Daoy (cell line): ENCODE results near the gene FADS2. TPM values are rescaled to one million over a fixed set of nuclear protein-coding genes. Genes with fewer than 3 reads are reported as not detected.

Experiments
- DNase-seq: peaks from one replicate; pipeline ENCODE4 v3.0.0-alpha.2; 2015; ENCODE audit warnings: low read depth
- total RNA-seq: library from RNA; depleted of rRNA; stranded (reverse); fragments of >200 nt; shearing (Covaris generic); gene quantifications from 2 replicates; pipeline ENCODE4 v1.2.3, GENCODE V29; 2014

Gene FADS2
- total RNA-seq, 1 experiment from 2014 or later = 21.3 TPM

GRCh38 chr11:61795876-61796526 is 32.1 kb upstream of the FADS2 start:
- DNase-seq = no peak

- peak; percentile 69 for DNase-seq
Measured at GRCh38 chr11:61797263-61797944, 30.7 kb upstream of the FADS2 start.

- DNase-seq = no peak
Measured at GRCh38 chr11:61799665-61800284, 28.3 kb upstream of the FADS2 start.

GRCh38 chr11:61800331-61801281 is 27.5 kb upstream of the FADS2 start:
- no peak for DNase-seq

GRCh38 chr11:61802605-61803004 is 25.5 kb upstream of the FADS2 start:
- DNase-seq = no peak

GRCh38 chr11:61803889-61804647 is 24.0 kb upstream of the FADS2 start:
- no peak for DNase-seq

- no peak for DNase-seq
Measured at GRCh38 chr11:61805146-61805545, 23.0 kb upstream of the FADS2 start.

GRCh38 chr11:61806785-61807184 is 21.3 kb upstream of the FADS2 start:
- no peak for DNase-seq

GRCh38 chr11:61810671-61811175 is 17.4 kb upstream of the FADS2 start:
- DNase-seq = no peak

- DNase-seq = no peak
Measured at GRCh38 chr11:61811831-61812230, 16.3 kb upstream of the FADS2 start.

- no peak for DNase-seq
Measured at GRCh38 chr11:61812736-61813411, 15.2 kb upstream of the FADS2 start.

- DNase-seq = peak; percentile 14
Measured at GRCh38 chr11:61814247-61814957, 13.7 kb upstream of the FADS2 start.

- peak; percentile 91 for DNase-seq
Measured at GRCh38 chr11:61814958-61815789, 12.9 kb upstream of the FADS2 start.

- DNase-seq = peak; percentile 83
Measured at GRCh38 chr11:61815790-61816735, 12.0 kb upstream of the FADS2 start.

- peak; percentile 95 for DNase-seq
Measured at GRCh38 chr11:61816736-61817455, 11.2 kb upstream of the FADS2 start, which contains the start of gene FADS1. Gene FADS1, minus strand, starts transcription at chr11:61817003. Its CDS starts 74 bp downstream, at chr11:61816929.

- DNase-seq = no peak
Measured at GRCh38 chr11:61817471-61818202, 10.5 kb upstream of the FADS2 start.
